Measurements from ENCODE around the gene RIC1.
A peak's percentile ranks its signal among the peaks of the same experiment; 100 is the strongest.

DNA sequence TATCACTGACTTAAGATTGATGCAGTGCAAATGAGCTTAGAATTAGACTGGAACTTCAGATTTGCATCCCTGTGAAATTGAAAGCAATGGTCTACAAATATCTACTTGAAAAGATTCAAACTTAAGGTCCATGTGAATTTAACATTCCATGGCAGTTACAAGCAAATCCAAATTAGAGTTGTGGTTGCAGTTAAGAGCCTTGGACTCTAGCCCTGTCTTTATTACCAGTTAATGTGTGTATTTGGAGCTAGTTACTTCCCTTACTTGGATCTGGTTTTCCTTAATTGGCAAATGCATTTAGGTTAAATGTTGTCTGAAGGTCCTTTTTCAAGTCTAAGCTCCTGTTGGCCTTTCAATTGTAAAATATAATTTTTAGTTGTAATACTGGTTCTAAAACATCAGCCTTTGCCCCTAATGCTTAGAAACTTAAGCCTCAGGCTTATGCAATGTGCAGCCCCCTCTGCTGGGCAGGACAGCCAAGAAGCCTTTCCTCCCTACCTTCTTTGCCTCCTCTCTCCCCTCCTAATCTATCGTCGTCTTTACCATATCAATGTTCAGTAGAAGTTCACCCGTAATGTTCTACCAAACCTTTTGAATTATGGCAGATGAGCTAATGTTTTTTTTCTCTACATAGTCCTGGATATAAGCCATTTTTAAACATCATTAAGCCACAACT, 144.6 kb downstream of the RIC1 start:
- TF ChIP-seq ZNF317 (CRISPR knock-in tag; IDR thresholded peaks at IDR 0.05), result no peak
- TF ChIP-seq, protein P1, sequence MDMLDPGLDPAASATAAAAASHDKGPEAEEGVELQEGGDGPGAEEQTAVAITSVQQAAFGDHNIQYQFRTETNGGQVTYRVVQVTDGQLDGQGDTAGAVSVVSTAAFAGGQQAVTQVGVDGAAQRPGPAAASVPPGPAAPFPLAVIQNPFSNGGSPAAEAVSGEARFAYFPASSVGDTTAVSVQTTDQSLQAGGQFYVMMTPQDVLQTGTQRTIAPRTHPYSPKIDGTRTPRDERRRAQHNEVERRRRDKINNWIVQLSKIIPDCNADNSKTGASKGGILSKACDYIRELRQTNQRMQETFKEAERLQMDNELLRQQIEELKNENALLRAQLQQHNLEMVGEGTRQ (IDR thresholded peaks at IDR 0.05; ENCODE audit: low read depth, low read length), result no peak
- TF ChIP-seq, protein P1 (CRISPR knock-in tag; IDR thresholded peaks at IDR 0.05; ENCODE audit: borderline replicate concordance), result no peak
- TF ChIP-seq EP300 (IDR thresholded peaks at IDR 0.05; ENCODE audit: low read depth in 2 of 2, low read length in 2 of 2), result no peak
- no peak for TF ChIP-seq EP300 (CRISPR knock-in tag; IDR thresholded peaks at IDR 0.05; ENCODE audit: borderline replicate concordance)
- no peak for TF ChIP-seq RAD21 (CRISPR knock-in tag; IDR thresholded peaks at IDR 0.05)
- TF ChIP-seq, protein P2, sequence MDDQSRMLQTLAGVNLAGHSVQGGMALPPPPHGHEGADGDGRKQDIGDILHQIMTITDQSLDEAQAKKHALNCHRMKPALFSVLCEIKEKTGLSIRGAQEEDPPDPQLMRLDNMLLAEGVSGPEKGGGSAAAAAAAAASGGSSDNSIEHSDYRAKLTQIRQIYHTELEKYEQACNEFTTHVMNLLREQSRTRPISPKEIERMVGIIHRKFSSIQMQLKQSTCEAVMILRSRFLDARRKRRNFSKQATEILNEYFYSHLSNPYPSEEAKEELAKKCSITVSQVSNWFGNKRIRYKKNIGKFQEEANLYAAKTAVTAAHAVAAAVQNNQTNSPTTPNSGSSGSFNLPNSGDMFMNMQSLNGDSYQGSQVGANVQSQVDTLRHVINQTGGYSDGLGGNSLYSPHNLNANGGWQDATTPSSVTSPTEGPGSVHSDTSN (CRISPR knock-in tag; IDR thresholded peaks at IDR 0.05; ENCODE audit: borderline replicate concordance), result no peak
- TF ChIP-seq, protein P3, sequence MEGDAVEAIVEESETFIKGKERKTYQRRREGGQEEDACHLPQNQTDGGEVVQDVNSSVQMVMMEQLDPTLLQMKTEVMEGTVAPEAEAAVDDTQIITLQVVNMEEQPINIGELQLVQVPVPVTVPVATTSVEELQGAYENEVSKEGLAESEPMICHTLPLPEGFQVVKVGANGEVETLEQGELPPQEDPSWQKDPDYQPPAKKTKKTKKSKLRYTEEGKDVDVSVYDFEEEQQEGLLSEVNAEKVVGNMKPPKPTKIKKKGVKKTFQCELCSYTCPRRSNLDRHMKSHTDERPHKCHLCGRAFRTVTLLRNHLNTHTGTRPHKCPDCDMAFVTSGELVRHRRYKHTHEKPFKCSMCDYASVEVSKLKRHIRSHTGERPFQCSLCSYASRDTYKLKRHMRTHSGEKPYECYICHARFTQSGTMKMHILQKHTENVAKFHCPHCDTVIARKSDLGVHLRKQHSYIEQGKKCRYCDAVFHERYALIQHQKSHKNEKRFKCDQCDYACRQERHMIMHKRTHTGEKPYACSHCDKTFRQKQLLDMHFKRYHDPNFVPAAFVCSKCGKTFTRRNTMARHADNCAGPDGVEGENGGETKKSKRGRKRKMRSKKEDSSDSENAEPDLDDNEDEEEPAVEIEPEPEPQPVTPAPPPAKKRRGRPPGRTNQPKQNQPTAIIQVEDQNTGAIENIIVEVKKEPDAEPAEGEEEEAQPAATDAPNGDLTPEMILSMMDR (CRISPR knock-in tag; IDR thresholded peaks at IDR 0.05), result peak; percentile 50
- TF ChIP-seq RFX1 (IDR thresholded peaks at IDR 0.05), result no peak
- no peak for TF ChIP-seq ZNF549 (CRISPR knock-in tag; IDR thresholded peaks at IDR 0.05)
- no peak for TF ChIP-seq POLR2AphosphoS5 (IDR thresholded peaks at IDR 0.05; ENCODE audit: low read depth, low read length)
- no peak for TF ChIP-seq ZNF552 (CRISPR knock-in tag; IDR thresholded peaks at IDR 0.05; ENCODE audit: borderline replicate concordance)
- no peak for TF ChIP-seq ARID2 (CRISPR knock-in tag; IDR thresholded peaks at IDR 0.05; ENCODE audit: borderline replicate concordance)
- TF ChIP-seq, protein P4, sequence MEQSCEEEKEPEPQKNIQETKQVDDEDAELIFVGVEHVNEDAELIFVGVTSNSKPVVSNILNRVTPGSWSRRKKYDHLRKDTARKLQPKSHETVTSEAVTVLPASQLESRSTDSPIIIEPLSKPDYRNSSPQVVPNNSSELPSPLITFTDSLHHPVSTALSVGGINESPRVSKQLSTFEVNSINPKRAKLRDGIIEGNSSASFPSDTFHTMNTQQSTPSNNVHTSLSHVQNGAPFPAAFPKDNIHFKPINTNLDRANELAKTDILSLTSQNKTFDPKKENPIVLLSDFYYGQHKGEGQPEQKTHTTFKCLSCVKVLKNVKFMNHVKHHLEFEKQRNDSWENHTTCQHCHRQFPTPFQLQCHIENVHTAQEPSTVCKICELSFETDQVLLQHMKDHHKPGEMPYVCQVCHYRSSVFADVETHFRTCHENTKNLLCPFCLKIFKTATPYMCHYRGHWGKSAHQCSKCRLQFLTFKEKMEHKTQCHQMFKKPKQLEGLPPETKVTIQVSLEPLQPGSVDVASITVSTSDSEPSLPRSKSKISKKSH (CRISPR knock-in tag; IDR thresholded peaks at IDR 0.05; ENCODE audit: borderline replicate concordance), result no peak
